Measurements from ENCODE around the gene P2RY8.

Gene P2RY8

DNA sequence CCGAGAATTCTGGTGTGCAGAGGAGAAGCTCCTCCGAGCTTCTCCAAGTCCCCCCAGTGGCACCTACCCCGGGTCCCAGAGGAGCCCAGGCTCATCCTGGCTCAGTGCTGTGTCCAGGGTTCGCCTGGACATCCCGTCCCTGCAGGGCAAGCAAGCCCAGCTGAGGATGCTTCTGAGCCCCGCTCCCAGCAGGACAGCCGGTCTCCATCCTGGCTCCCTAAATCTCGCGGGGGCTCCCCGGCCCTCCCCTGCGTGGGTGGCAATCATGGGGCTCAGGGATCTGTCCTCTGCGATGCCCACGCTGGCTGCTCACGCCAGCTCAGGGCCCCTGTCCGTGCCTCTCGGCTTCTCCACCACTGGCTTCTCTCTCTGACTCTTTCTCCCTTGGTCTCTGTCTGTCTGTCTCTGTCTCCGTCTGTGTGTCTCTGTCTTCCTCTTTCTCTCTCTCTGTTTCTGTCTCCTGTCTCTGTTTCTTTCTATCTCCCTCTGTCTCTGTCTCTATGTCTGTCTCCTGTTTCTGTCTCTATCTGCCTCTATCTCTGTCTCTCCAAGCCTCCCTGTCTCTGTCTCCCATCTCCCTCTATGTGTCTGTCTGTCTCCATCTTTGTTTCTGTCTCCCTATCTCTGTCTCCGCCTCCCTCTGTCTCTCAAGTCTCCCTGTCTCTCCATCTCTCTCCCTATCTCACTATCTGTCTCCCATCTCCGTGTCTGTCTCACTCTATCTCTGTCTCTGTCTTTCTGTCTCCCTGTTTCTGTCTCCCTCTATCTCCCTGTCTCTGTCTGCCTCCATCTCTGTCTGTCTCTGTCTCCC is 117.2 kb downstream of the P2RY8 start:
- no peak for DNase-seq (ENCODE audit: low read depth, low spot score)

DNA sequence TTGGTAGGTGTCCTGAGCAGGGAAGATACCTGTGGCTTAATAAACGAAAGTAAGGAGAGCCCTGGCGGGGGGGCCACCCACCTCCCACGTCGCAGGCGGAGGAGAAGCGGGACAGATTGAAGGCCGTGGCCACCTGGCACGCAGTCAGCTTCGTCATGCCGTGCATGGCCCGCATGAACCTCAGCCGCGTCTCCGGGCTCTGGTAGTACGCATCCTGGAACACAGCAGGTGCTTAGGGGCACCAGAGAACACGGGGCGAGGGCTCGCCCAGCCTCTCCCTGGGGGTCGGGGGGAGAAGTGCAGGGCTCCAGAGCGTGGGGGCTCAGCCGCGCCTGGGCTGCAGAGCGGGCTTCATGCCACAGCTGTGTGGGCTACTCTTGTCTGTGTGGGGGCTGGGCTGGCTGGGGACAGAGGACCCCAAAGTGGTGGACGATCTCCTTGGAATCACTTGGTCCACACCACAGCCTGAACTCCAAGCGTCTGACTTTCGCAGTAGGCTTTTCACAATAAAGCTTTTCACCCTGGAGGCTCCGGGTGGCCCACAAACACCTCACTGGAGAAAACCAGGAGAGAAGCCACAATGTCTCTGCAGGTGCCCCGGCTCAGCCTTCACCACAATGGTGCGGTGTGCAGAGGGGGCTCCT is 118.0 kb downstream of the P2RY8 start:
- no peak for DNase-seq (ENCODE audit: low read depth, low spot score)

GRCh38 chrX:1417921-1418771 is 118.8 kb downstream of the P2RY8 start:
- no peak for DNase-seq (ENCODE audit: low read depth, low spot score)

GRCh38 chrX:1416965-1417760 is 119.8 kb downstream of the P2RY8 start:
- DNase-seq (ENCODE audit: low read depth, low spot score): no peak

DNA sequence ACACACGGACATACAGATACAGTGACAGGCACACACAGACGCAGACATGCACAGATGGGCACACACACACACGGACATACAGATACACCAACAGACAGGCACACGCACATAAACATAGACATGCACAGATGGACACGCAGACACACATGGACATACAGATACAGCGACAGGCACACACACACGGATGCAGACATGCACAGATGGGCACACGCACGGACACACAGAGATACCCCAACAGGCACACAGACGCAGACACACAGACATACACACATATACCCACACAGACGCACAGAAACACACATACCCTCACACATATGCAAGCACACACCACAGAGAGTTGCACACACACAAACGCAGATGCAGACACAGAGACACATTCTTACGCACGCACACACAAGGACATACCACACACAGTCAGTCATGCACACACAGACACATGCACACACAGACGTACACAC is 120.6 kb downstream of the P2RY8 start:
- DNase-seq (ENCODE audit: low read depth, low spot score): no peak
